GM12878 (cell line): Measurements from ENCODE around the gene PTPRJ. TPM values are rescaled to one million over a fixed set of nuclear protein-coding genes. Genes with fewer than 3 reads are reported as not detected.

Experiments
- ATAC-seq: fragments of 200-7000 bp; cut with Tn5 transposase; 3 replicates; pipeline ENCODE4 v1.9.1; 2020; ENCODE audit warnings: mild to moderate bottlenecking, moderate library complexity
- BruUV-seq: library from RNA; stranded (reverse); fragments of 400-500 nt; replicated peaks from 2 replicates; lab custom pipeline; 2021; lab: Mats Ljungman, UMichigan
- CTCF ChIA-PET: fragments of 300-600 bp; sonication (Branson Sonifier 250); formaldehyde crosslinking; extraction: SDS; loops from one replicate; lab custom pipeline; 2021; ENCODE audit warnings: inconsistent platforms; lab: Yijun Ruan, JAX
- POLR2A ChIA-PET: fragments of 350-600 bp; formaldehyde crosslinking; extraction: SDS; loops from one replicate; lab custom pipeline; 2021; ENCODE audit warnings: inconsistent platforms; lab: Charles Lee
- RAD21 ChIA-PET: fragments of 300-600 bp; sonication (Branson Sonifier 250); formaldehyde crosslinking; loops from one replicate; lab custom pipeline; 2023; ENCODE audit warnings: antibody characterized with exemption; ENCODE audit not compliant: unreplicated experiment; lab: Charles Lee
- SMC1A ChIA-PET: fragments of 300-600 bp; sonication (Branson Sonifier 250); formaldehyde crosslinking; loops from one replicate; lab custom pipeline; 2023; ENCODE audit not compliant: unreplicated experiment, uncharacterized antibody; lab: Charles Lee
- DNase-seq: peaks from one replicate; pipeline ENCODE4 v3.0.0-alpha.2; 2011; ENCODE audit warnings: low read depth, low spot score
- FAIRE-seq: peaks from 3 replicates; lab custom pipeline; 2011; peaks lifted over from hg19 to GRCh38; lab: Jason Lieb, UNC
- H2AFZ ChIP-seq: 2 replicates; pipeline ENCODE4 v1.6.0; 2011; ENCODE audit warnings: low read depth, low read length, control low read depth; ENCODE audit not compliant: control insufficient read depth
- H3K27ac ChIP-seq: 2 replicates; pipeline ENCODE4 v1.5.1; 2011; ENCODE audit warnings: control low read depth; ENCODE audit not compliant: control insufficient read depth, insufficient read depth
- H3K27me3 ChIP-seq, 2 experiments: replicated peaks in 1 of 2; 2 replicates each; pipeline versions ENCODE4 v1.6.0 to v1.6.1; 2011; ENCODE audit warnings: low read length in 1 of 2; ENCODE audit not compliant: control insufficient read depth in 2 of 2, insufficient read depth in 2 of 2
- H3K36me3 ChIP-seq, 2 experiments: 2 replicates each; pipeline ENCODE4 v1.5.1; 2011; ENCODE audit warnings: low read length in 1 of 2; ENCODE audit not compliant: control insufficient read depth in 2 of 2, insufficient read depth in 2 of 2
- H3K4me1 ChIP-seq: 2 replicates; pipeline ENCODE4 v1.6.1; 2011; ENCODE audit warnings: mild to moderate bottlenecking, low read length, moderate library complexity, mixed read lengths; ENCODE audit not compliant: control insufficient read depth, insufficient read depth
- H3K4me2 ChIP-seq: 2 replicates; pipeline ENCODE4 v1.6.0; 2011; ENCODE audit warnings: control low read depth; ENCODE audit not compliant: control insufficient read depth, insufficient read depth
- H3K4me3 ChIP-seq: fragments of 200-600 bp; sonication (generic); 2 replicates; pipeline ENCODE4 v1.5.1; 2016
- H3K79me2 ChIP-seq: 2 replicates; pipeline ENCODE4 v1.6.0; 2011; ENCODE audit warnings: low read length; ENCODE audit not compliant: control insufficient read depth, insufficient read depth
- H3K9ac ChIP-seq: 2 replicates; pipeline ENCODE4 v1.8.0; 2011; ENCODE audit warnings: low read length, control low read depth, mixed read lengths; ENCODE audit not compliant: control insufficient read depth, insufficient read depth
- H3K9me3 ChIP-seq: replicated peaks from 3 replicates; pipeline ENCODE4 v1.5.1; 2011; ENCODE audit warnings: mild to moderate bottlenecking, low read length; ENCODE audit not compliant: control insufficient read depth, insufficient read depth
- H4K20me1 ChIP-seq: 2 replicates; pipeline ENCODE4 v1.6.0; 2011; ENCODE audit not compliant: control insufficient read depth, insufficient read depth
- CREB1 ChIP-seq: IDR thresholded peaks from 2 replicates; pipeline ENCODE4 v1.6.1; 2012; ENCODE audit warnings: low read depth, mild to moderate bottlenecking, inconsistent platforms
- CREM ChIP-seq: IDR thresholded peaks from 2 replicates; pipeline ENCODE4 v1.6.1; 2014; ENCODE audit warnings: antibody characterized with exemption, low read depth
- HDAC6 ChIP-seq: fragments of 200-600 bp; sonication (generic); IDR thresholded peaks from one replicate; pipeline ENCODE4 v1.8.0; 2017; ENCODE audit warnings: antibody characterized with exemption; ENCODE audit not compliant: unreplicated experiment
- JUNB ChIP-seq: IDR thresholded peaks from 2 replicates; pipeline ENCODE4 v1.6.1; 2016; ENCODE audit warnings: antibody characterized with exemption, mild to moderate bottlenecking
- LARP7 ChIP-seq: fragments of 450-650 bp; IDR thresholded peaks from 2 replicates; pipeline ENCODE4 v1.6.1; 2017; ENCODE audit warnings: mild to moderate bottlenecking
- MEF2B ChIP-seq: fragments of 450-650 bp; IDR thresholded peaks from 2 replicates; pipeline ENCODE4 v1.6.1; 2018; ENCODE audit warnings: mild to moderate bottlenecking, moderate library complexity; ENCODE audit not compliant: partially characterized antibody, poor library complexity, severe bottlenecking
- NFXL1 ChIP-seq: fragments of 450-650 bp; IDR thresholded peaks from 2 replicates; pipeline ENCODE4 v1.6.1; 2017; ENCODE audit warnings: antibody characterized with exemption, mild to moderate bottlenecking, borderline replicate concordance
- RELA ChIP-seq: fragments of 450-650 bp; IDR thresholded peaks from 2 replicates; pipeline ENCODE4 v1.8.0; 2014; ENCODE audit warnings: borderline replicate concordance; ENCODE audit not compliant: partially characterized antibody
- RUNX3 ChIP-seq: IDR thresholded peaks from 2 replicates; pipeline ENCODE4 v1.6.1; 2012; ENCODE audit warnings: low read length, inconsistent platforms
- TCF3 ChIP-seq: IDR thresholded peaks from 2 replicates; pipeline ENCODE4 v1.6.1; 2012; ENCODE audit warnings: low read depth, mild to moderate bottlenecking, low read length, borderline replicate concordance; ENCODE audit not compliant: insufficient read depth
- WRNIP1 ChIP-seq: IDR thresholded peaks from 2 replicates; pipeline ENCODE4 v1.6.1; 2011; ENCODE audit warnings: low read depth, low read length, improper control_type of control experiment, borderline replicate concordance
- ZNF207 ChIP-seq: fragments of 450-650 bp; IDR thresholded peaks from 2 replicates; pipeline ENCODE4 v1.6.1; 2014; ENCODE audit warnings: antibody characterized with exemption, mild to moderate bottlenecking, borderline replicate concordance
- ZNF384 ChIP-seq: IDR thresholded peaks from 2 replicates; pipeline ENCODE4 v1.6.1; 2012; ENCODE audit warnings: low read depth, mild to moderate bottlenecking, low read length, improper control_type of control experiment, borderline replicate concordance
- ZNF592 ChIP-seq: fragments of 450-650 bp; IDR thresholded peaks from 2 replicates; pipeline ENCODE4 v1.6.1; 2017; ENCODE audit warnings: mild to moderate bottlenecking, moderate library complexity
- WGBS: methylation state at CpG from one replicate; pipeline ENCODE4 v1.1.6; 2016; ENCODE audit warnings: low lambda C conversion rate; ENCODE audit not compliant: insufficient replicate concordance, insufficient coverage; ENCODE audit errors: missing lambda C conversion rate; 5-methylcytosine and 5-hydroxymethylcytosine counted together
- in situ Hi-C: fragments of 300-500 bp; cut with MboI; formaldehyde crosslinking; loops from 9 replicates; pipeline ENCODE4 v1.14.3; 2018; ENCODE audit warnings: mixed read lengths
- intact Hi-C: fragments of 100-400 bp; cut with micrococcal nuclease; formaldehyde crosslinking; loops from one replicate; pipeline ENCODE4 v1.14.2; 2022; ENCODE audit not compliant: unreplicated experiment
- polyA plus RNA-seq, 11 experiments: library from polyadenylated mRNA; depleted of rRNA in 4 of 11; unstranded in 6 of 11; stranded (reverse) in 5 of 11; fragments of >200 nt; fragmentation: Nextera tagmentation in 4 of 11; fragmentation: Illumina TruSeq in 1 of 11; extraction: Ambion mirVana in 4 of 11; extraction: Trizol in 1 of 11; gene quantifications; 1 replicate in 1 of 11; 2 replicates in 10 of 11; pipeline versions ENCODE4 v1.2.1 to v1.2.3, GENCODE V29; 2011 to 2016; ENCODE audit warnings: inconsistent platforms in 2 of 11, missing spikeins in 2 of 11, low read depth in 1 of 11
- total RNA-seq, 4 experiments: library from RNA; depleted of rRNA in 3 of 4; stranded (reverse); fragments of >200 nt in 3 of 4; fragmentation: Illumina TruSeq in 1 of 4; extraction: Trizol in 1 of 4; gene quantifications; 2 replicates each; pipeline versions ENCODE4 v1.2.1 to v1.2.3, GENCODE V29; 2013 to 2021
- TF ChIP-seq, protein P1 (sequence below): IDR thresholded peaks from 2 replicates; pipeline ENCODE4 v1.6.1; 2011; ENCODE audit warnings: borderline replicate concordance, low read depth, mild to moderate bottlenecking, moderate library complexity, mixed read lengths, low read length; ENCODE audit not compliant: insufficient read depth; ENCODE audit errors: extremely low read length
- TF ChIP-seq, protein P2 (sequence below): fragments of 450-650 bp; IDR thresholded peaks from 2 replicates; pipeline ENCODE4 v1.6.1; 2014; ENCODE audit warnings: mild to moderate bottlenecking
- TF ChIP-seq, protein P3 (sequence below): IDR thresholded peaks from 2 replicates; pipeline ENCODE4 v1.6.1; 2011; ENCODE audit warnings: low read depth, mild to moderate bottlenecking, low read length, moderate library complexity, borderline replicate concordance; ENCODE audit errors: extremely low read depth

PTPRJ gene
- total and polyA plus RNA-seq, 10 of the 15 experiments (the other 5 are each of a cell fraction or from before 2014, with no cell fraction given) = 0.22 to 22.4 (median 7.4) TPM

DNA sequence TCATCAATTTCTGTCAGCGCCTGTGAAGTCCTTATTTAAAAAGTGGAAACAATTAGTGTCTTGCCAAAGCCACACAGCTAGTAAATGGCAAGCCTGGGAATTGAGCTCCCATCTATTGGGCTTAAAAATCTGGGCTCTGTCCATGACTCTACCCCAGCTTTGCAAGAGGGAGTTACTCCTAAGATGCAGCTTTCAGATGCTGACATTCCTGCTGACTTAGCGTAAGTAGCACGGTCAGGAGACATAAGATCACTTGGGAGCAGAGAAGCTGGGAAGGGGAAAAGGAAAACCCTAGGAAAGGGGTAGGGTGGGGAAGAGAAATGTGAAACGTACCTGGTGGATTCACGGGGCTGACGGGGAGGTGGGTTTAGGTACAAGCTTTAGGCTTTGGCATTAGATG is 200.3 kb downstream of the PTPRJ start (continued):
- TF ChIP-seq, protein P1, sequence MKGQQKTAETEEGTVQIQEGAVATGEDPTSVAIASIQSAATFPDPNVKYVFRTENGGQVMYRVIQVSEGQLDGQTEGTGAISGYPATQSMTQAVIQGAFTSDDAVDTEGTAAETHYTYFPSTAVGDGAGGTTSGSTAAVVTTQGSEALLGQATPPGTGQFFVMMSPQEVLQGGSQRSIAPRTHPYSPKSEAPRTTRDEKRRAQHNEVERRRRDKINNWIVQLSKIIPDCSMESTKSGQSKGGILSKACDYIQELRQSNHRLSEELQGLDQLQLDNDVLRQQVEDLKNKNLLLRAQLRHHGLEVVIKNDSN = no peak
- TF ChIP-seq, protein P2, sequence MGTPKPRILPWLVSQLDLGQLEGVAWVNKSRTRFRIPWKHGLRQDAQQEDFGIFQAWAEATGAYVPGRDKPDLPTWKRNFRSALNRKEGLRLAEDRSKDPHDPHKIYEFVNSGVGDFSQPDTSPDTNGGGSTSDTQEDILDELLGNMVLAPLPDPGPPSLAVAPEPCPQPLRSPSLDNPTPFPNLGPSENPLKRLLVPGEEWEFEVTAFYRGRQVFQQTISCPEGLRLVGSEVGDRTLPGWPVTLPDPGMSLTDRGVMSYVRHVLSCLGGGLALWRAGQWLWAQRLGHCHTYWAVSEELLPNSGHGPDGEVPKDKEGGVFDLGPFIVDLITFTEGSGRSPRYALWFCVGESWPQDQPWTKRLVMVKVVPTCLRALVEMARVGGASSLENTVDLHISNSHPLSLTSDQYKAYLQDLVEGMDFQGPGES = no peak

DNA sequence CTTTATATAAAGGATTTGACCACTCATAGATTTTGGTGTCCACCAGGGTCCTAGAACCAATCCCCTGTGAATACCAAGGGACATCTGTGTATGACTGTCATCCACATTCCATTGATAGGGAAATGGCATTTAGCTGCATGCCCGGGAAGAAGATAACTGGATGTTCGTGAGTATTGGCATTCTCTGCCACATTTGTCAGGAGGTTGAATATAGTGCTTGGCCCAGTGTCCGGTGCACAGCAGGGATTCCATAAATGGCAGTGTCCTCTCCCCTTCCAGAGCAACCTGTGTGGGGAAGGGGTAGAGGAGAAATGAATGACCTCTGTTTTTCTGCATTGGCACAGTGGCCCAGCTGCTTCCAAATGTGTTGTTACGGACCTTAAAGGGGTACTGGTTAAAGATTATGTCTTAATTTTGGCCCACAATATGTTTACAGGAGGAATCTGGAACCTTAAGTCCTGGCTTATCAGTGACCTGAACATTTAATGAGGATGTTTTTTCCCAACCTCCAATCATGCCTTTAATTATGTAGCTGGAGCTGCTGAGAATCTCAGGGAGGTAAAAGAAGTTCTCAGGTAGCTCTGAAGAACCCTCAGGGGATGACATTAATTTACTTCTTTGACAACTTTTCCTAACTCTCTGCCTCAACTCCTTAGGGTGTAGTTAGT is 202.6 kb downstream of the PTPRJ start:
- H3K4me1 ChIP-seq = no peaks in the 10 kb centered on the region
- H2AFZ ChIP-seq = no peak overlapping the region
- no peak overlapping the region for H3K4me2 ChIP-seq
- H3K27ac ChIP-seq = no peak overlapping the region
- in situ Hi-C loops = no loop called here
- no peaks in the 10 kb centered on the region for H4K20me1 ChIP-seq
- SMC1A ChIA-PET = interaction anchor here (0.6 kb wide), 1 partner anchor 15 kb away, joined by 3 read pairs; no protein-coding TSS in a partner anchor
- TF ChIP-seq HDAC6 = no peak
- TF ChIP-seq JUNB = no peak
- TF ChIP-seq RELA = no peak
- TF ChIP-seq CREB1 = no peak
- no peak for TF ChIP-seq NFXL1
- TF ChIP-seq ZNF384 = no peak
- TF ChIP-seq ZNF207 = no peak
- no peak for TF ChIP-seq TCF3
- TF ChIP-seq, protein P3, sequence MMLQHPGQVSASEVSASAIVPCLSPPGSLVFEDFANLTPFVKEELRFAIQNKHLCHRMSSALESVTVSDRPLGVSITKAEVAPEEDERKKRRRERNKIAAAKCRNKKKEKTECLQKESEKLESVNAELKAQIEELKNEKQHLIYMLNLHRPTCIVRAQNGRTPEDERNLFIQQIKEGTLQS = no peak
- TF ChIP-seq CREM = no peak
- TF ChIP-seq RUNX3 = no peak
- no peak for TF ChIP-seq WRNIP1
- no peak for TF ChIP-seq LARP7
- TF ChIP-seq MEF2B = no peak
- TF ChIP-seq ZNF592 = no peak
- TF ChIP-seq, all 136 proteins: peak for 0
- BruUV-seq = no TSS peak
- FAIRE-seq (no peak), ATAC-seq (no peak), DNase-seq (no peak)
- intact Hi-C loops = no loop called here
- ChIA-PET POLR2A (no interaction called here), CTCF (no interaction called here), RAD21 (no interaction called here)
- Histone ChIP-seq H3K36me3 (no peaks in the 10 kb centered on the region), H3K27me3 (no peaks in the 10 kb centered on the region), H3K4me3 (no peak overlapping the region), H3K79me2 (no peaks in the 10 kb centered on the region), H3K9ac (no peak overlapping the region), H3K9me3 (no peaks in the 10 kb centered on the region)
- WGBS = 13% methylated on average over 4 of the region's 4 CpGs
